Esophagus muscularis mucosa (tissue), 4 donors: ENCODE measurements around the gene CTIF.

Experiments used
- EP300 ChIP-seq: sonication (generic); formaldehyde crosslinking; IDR thresholded peaks from one replicate; pipeline ENCODE4 v1.6.1; 2017; ENCODE audit warnings: antibody characterized with exemption
- POLR2A ChIP-seq: fragments of 450-650 bp; IDR thresholded peaks from one replicate; pipeline ENCODE4 v1.6.1; 2017; ENCODE audit warnings: antibody characterized with exemption, moderate library complexity, mild to moderate bottlenecking, low read depth
- POLR2AphosphoS5 ChIP-seq, 2 donors: sonication (generic); formaldehyde crosslinking; IDR thresholded peaks; one replicate each; pipeline ENCODE4 v1.6.1; 2017; ENCODE audit warnings: antibody characterized with exemption in 2 of 2
- TF ChIP-seq, protein P1 (sequence below), 3 experiments: fragments of 200-600 bp in 2 of 3; fragments of 450-650 bp in 1 of 3; sonication (generic) in 2 of 3; IDR thresholded peaks; one replicate each; pipeline ENCODE4 v1.5.1; 2017 to 2019; ENCODE audit warnings: antibody characterized with exemption in 3 of 3, mild to moderate bottlenecking in 2 of 3, moderate library complexity in 1 of 3

DNA sequence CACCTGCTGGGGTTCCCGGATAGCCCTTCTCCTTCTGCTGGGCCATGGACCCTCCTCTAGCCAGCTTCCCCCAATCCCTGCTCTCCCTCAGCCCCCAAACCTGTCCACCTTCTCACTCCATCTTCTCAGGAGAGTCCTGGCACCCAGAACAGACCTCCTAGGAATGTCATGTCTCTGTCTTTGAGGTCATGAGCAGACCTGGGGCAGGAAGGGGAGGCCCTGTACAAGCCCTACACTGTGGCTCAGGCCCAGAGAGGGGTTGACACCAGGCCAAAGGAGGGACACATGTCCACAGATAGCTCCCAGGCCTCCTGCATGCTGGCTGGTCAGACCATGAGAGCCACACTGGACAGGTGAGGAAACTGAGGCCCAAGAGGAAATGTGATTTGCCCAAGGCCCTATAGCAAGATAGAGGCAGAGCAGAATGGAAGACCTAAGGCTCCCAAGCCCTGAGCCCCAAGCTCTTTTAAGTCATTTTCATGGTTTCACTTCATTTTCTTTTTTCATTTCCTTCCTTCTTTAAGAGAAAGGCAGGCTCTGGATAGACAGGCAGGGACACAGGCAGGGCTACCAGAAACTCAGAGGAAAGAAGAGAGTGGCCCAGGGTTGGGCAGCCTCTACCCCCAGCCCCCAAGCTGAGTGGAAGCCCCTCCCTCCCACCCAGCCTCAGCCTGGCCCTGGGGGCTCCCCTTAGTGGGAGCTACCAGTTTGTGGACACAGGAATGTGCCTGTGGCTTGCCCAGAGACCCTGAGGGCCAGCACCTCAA is 252.2 kb downstream of the CTIF start:
- TF ChIP-seq, protein P1, sequence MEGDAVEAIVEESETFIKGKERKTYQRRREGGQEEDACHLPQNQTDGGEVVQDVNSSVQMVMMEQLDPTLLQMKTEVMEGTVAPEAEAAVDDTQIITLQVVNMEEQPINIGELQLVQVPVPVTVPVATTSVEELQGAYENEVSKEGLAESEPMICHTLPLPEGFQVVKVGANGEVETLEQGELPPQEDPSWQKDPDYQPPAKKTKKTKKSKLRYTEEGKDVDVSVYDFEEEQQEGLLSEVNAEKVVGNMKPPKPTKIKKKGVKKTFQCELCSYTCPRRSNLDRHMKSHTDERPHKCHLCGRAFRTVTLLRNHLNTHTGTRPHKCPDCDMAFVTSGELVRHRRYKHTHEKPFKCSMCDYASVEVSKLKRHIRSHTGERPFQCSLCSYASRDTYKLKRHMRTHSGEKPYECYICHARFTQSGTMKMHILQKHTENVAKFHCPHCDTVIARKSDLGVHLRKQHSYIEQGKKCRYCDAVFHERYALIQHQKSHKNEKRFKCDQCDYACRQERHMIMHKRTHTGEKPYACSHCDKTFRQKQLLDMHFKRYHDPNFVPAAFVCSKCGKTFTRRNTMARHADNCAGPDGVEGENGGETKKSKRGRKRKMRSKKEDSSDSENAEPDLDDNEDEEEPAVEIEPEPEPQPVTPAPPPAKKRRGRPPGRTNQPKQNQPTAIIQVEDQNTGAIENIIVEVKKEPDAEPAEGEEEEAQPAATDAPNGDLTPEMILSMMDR (IDR thresholded peaks at IDR 0.05) = no peak
- no peak for TF ChIP-seq POLR2AphosphoS5 (IDR thresholded peaks at IDR 0.05)
- TF ChIP-seq POLR2A = no peak
- TF ChIP-seq EP300 = no peak
